Measurements from ENCODE around the gene DMXL1.
"Not testable (repeated sequence)": the region's sequence is repeated elsewhere in the genome, so short reads cannot be mapped to it uniquely, and the experiment has no call there.

DMXL1 gene

GRCh38 chr5:119212676-119213075, 141.8 kb downstream of the DMXL1 start:
- DNase-seq (ENCODE audit: low read depth) = no peak

DNA sequence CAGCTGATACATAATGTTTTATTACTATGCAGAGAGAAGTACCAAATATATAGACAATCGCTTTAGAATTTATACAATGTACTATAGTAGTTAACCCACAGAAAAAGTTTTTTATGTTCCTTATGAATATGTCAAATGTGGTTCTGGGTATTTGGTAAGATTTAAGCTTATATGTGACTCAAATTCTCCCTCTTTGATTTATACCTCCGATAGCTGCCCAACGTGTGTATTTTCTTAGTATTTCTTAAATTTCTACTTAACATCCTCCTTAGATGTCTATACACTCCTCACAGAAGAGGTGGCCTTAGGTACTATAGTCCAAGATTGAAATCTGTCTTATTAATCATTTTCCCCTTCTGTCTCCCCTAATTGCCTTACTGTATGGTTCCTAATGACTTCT, 146.3 kb downstream of the DMXL1 start:
- DNase-seq (ENCODE audit: low read depth) = no peak

- no peak for DNase-seq (ENCODE audit: low read depth)
Measured at GRCh38 chr5:119218830-119219782, 148.2 kb downstream of the DMXL1 start.

DNA sequence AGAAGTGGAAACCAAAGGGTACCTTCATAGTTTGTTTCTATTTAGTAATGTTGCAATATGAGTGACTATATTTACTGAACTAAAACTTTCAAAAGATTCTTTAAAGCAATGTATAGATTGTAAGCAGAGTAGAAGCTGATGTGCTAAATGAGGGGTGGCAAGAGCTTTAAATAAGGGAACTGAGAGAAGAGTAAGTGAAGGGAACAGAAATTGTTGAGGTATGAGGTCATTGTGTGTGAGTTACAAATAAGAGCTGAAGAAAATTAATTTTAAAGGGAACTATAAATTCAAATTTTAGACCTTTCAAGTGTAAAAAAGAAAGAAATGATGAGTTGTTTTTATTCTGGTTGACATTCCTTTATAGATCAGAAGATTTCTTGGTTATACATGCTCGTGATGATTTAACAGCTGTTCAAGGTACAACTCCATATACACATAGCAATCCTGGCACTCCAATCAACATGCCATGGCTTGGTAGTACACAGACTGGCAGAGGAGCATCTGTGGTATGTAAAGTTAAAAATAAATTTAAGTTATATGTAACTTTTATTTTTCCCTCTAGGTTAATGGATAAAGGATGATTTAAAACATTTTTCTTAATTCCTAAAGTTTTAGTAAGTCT, 149.8 kb downstream of the DMXL1 start:
- DNase-seq (ENCODE audit: low read depth) = no peak

GRCh38 chr5:119221330-119221729, 150.4 kb downstream of the DMXL1 start:
- DNase-seq (ENCODE audit: low read depth) = no peak

- no peak for DNase-seq (ENCODE audit: low read depth)
Measured at GRCh38 chr5:119229950-119230349, 159.1 kb downstream of the DMXL1 start.

- no peak for DNase-seq (ENCODE audit: low read depth)
Measured at GRCh38 chr5:119238265-119239118, 167.6 kb downstream of the DMXL1 start.

DNA sequence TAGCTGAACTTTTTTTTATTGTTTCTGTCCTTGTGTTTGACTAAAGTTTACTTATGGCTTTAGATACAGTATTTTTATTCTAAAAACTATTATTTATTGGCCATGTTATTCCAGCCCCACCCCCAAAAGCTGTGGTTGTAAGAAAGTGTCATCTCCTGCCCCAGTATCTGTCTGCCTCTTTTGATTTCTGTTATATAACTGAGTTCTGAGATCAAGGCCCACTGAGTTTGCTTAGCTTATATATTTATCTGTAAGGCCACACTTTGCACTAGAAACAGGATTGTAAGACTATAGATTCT, 168.2 kb downstream of the DMXL1 start:
- no peak for DNase-seq (ENCODE audit: low read depth)

DNA sequence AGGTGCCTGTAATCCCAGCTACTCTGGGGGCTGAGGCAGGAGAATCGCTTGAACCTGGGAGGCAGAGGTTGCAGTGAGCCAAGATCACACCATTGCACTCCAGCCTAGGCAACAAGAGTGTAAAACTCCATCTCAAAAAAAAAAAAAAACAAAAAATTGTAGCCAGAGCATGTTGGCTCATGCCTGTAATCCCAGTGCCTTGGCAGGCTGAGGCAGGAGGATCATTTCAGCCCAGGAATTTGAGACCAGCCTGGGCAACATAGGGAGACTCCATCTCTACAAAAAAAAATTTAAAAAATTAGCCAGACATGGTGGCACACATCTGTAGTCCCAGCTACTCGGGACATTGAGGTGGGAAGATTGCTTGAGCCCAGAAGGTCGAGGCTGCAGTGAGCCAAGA, 168.9 kb downstream of the DMXL1 start:
- DNase-seq (ENCODE audit: low read depth) = not testable (repeated sequence)

DNA sequence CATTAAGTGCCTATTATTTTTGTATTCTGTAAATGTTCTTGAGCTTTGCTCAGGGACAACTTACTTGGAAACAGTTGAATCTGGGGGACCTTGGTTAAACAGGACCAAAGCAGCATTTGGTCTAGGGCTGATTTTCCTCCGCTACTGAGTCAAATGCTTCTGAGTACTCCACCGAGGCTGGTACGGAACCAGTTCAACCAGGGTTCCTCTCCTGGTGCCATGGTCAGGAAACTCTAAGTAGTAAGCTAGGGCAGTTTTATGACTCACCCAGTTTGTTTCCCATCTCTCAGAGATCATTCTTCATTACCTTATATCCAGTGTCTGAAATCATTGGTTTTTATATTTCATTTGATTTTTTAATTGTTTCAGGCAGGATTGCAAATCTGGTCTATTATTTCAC, 173.0 kb downstream of the DMXL1 start:
- DNase-seq (ENCODE audit: low read depth) = no peak

DNA sequence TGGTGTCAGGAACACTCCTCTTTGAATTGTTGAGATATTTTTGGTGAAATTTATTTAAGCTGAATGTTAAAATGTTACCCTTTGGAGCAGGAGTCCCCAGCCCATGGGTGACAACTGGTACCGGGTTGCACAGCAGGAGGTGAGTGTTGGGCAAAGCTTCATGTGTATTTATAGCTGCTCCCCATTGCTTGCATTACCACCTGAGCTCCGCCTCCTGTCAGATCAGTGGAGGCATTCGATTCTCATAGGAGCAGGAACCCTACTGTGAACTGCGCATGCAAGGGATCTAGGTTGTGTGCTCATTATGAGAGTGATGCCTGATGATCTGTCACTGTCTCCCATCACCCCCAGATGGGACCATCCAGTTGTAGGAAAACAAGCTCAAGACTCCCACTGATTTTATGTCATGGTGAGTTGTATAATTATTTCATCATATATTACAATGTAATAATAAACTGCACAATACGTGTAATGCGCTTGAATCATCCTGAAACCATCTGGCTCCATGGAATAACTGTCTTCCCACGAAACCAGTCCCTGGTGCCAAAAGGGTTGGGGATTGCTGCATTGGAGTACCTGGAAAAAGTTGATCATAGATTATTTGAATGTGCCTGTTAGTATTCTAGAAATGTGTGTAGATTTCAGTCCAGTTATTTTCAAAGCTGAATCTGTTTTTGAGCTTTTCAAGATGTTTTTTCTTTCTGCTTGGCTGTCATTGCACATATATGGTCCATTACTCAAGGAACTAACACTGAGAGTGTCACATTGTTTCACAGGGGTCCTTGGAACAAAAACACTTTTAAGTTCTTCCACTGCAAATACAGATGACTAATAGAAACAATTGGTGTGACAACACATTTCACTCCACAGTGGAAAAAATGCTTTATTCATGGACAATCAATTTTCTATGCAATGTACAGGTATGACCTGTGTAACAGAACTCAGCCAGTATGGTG, 180.3 kb downstream of the DMXL1 start:
- no peak for DNase-seq (ENCODE audit: low read depth)

DNA sequence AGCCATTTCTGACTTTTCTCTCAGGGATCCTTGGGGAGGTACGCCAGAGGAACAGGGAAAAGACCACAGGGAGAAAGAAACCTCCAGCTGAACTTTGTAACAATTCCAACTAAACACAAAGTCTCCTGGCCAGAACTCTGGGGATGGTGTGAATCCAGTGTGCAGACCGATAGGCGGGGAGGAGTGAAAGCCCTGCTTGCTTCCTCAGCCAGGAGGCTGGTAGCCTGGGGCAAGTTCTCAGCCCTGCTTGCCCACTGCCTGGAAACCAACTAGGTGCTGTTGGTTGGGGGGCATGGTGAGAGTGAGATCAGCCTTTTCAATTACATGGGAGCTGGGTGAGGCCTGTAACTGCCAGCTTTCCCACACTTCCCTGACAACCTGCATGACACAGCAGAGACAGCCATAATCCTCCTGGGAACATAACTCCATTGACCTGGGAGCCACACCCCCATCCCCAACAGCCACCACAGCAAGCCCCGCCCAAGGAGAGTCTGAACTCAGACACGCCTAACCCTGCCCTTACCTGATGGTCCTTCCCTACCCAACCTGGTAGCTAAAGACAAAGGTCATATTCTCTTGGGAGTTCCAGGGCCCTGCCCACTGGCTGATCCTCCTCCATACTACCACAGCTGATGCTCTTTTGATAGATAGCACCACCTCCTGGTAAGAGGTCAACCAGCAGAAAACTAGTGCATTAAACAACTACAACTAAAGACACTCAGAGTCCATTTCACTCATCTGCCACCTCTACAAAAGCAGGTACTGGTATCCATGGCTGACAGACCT, 184.9 kb downstream of the DMXL1 start:
- DNase-seq (ENCODE audit: low read depth) = no peak

GRCh38 chr5:119257613-119258012, 186.7 kb downstream of the DMXL1 start:
- no peak for DNase-seq (ENCODE audit: low read depth)

GRCh38 chr5:119263639-119264038, 192.8 kb downstream of the DMXL1 start:
- DNase-seq (ENCODE audit: low read depth) = no peak

GRCh38 chr5:119264186-119264585, 193.3 kb downstream of the DMXL1 start:
- no peak for DNase-seq (ENCODE audit: low read depth)

GRCh38 chr5:119267958-119268386, 197.1 kb downstream of the DMXL1 start:
- peak; percentile 26 for DNase-seq (ENCODE audit: low read depth)

GRCh38 chr5:119268387-119269060, 197.6 kb downstream of the DMXL1 start:
- peak; percentile 92 for DNase-seq (ENCODE audit: low read depth)

- DNase-seq (ENCODE audit: low read depth) = no peak
Measured at GRCh38 chr5:119269061-119269944, 198.4 kb downstream of the DMXL1 start.

DNA sequence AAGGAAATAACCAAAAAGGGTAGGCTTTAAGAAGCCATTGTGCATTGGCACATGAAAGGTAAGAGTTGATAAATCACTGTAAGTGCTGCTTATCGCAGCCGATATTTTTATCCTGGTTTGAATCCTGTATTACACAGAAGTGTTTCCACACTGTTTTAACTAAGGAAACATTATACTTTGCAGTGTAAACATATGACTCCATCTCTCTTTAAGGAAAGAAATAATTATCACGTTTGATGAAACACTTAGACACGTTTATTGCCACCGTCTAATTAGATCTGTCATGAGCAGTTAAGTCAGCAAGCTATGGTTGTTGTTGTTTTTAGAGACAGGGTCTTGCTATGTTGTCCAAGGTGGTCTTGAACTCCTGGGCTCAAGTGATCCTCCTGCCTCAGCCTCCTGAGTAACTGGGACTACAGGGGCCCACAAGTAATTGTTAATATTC, 199.3 kb downstream of the DMXL1 start:
- DNase-seq (ENCODE audit: low read depth) = no peak
